HG02642 (cell line): Measurements from ENCODE around the gene GTF2IRD2.
A peak's percentile ranks its signal among the peaks of the same experiment; 100 is the strongest.
"Not testable (repeated sequence)": the region's sequence is repeated elsewhere in the genome, so short reads cannot be mapped to it uniquely, and the experiment has no call there.

Experiments used
- ATAC-seq: cut with Tn5 transposase; IDR thresholded peaks from one replicate; pipeline ENCODE4 v1.9.1; 2021; ENCODE audit warnings: mild to moderate bottlenecking; ENCODE audit not compliant: unreplicated experiment, poor library complexity

GTF2IRD2 gene

GRCh38 chr7:74789200-74789736 lies 62.1 kb downstream of the GTF2IRD2 start:
- ATAC-seq, result peak; percentile 0

- peak; percentile 88 for ATAC-seq
Measured at GRCh38 chr7:74788369-74789150, 62.8 kb downstream of the GTF2IRD2 start.

GRCh38 chr7:74783595-74783994 lies 67.8 kb downstream of the GTF2IRD2 start:
- not testable (repeated sequence) for ATAC-seq

- ATAC-seq, result not testable (repeated sequence)
Measured at GRCh38 chr7:74781746-74782145, 69.7 kb downstream of the GTF2IRD2 start.

- ATAC-seq, result not testable (repeated sequence)
Measured at GRCh38 chr7:74779053-74779452, 72.4 kb downstream of the GTF2IRD2 start.

GRCh38 chr7:74775111-74775510 lies 76.3 kb downstream of the GTF2IRD2 start:
- peak; percentile 42 for ATAC-seq

GRCh38 chr7:74773760-74774750 lies 77.3 kb downstream of the GTF2IRD2 start, which contains the start of gene NCF1:
Gene NCF1, plus strand, starts transcription at chr7:74774011. Its CDS starts 21 bp downstream, at chr7:74774032.
- ATAC-seq, result peak; percentile 86

- not testable (repeated sequence) for ATAC-seq
Measured at GRCh38 chr7:74772093-74772492, 79.3 kb downstream of the GTF2IRD2 start.

- ATAC-seq, result not testable (repeated sequence)
Measured at GRCh38 chr7:74770062-74770461, 81.3 kb downstream of the GTF2IRD2 start.

GRCh38 chr7:74766991-74767390 lies 84.4 kb downstream of the GTF2IRD2 start:
- ATAC-seq, result not testable (repeated sequence)

GRCh38 chr7:74766509-74766908 lies 84.9 kb downstream of the GTF2IRD2 start:
- ATAC-seq, result peak; percentile 40

- ATAC-seq, result peak; percentile 23
Measured at GRCh38 chr7:74765205-74765918, 86.0 kb downstream of the GTF2IRD2 start.

- not testable (repeated sequence) for ATAC-seq
Measured at GRCh38 chr7:74758982-74759381, 92.4 kb downstream of the GTF2IRD2 start.

- not testable (repeated sequence) for ATAC-seq
Measured at GRCh38 chr7:74758268-74758667, 93.1 kb downstream of the GTF2IRD2 start.

GRCh38 chr7:74756673-74757072 lies 94.7 kb downstream of the GTF2IRD2 start:
- ATAC-seq, result not testable (repeated sequence)

GRCh38 chr7:74753921-74754482 lies 97.4 kb downstream of the GTF2IRD2 start:
- not testable (repeated sequence) for ATAC-seq
